GM21786 (cell line): ENCODE data around the gene PRDX5.

Experiments
- ATAC-seq: cut with Tn5 transposase; IDR thresholded peaks from one replicate; pipeline ENCODE4 v1.9.1; 2021; ENCODE audit not compliant: unreplicated experiment

The PRDX5 gene

DNA sequence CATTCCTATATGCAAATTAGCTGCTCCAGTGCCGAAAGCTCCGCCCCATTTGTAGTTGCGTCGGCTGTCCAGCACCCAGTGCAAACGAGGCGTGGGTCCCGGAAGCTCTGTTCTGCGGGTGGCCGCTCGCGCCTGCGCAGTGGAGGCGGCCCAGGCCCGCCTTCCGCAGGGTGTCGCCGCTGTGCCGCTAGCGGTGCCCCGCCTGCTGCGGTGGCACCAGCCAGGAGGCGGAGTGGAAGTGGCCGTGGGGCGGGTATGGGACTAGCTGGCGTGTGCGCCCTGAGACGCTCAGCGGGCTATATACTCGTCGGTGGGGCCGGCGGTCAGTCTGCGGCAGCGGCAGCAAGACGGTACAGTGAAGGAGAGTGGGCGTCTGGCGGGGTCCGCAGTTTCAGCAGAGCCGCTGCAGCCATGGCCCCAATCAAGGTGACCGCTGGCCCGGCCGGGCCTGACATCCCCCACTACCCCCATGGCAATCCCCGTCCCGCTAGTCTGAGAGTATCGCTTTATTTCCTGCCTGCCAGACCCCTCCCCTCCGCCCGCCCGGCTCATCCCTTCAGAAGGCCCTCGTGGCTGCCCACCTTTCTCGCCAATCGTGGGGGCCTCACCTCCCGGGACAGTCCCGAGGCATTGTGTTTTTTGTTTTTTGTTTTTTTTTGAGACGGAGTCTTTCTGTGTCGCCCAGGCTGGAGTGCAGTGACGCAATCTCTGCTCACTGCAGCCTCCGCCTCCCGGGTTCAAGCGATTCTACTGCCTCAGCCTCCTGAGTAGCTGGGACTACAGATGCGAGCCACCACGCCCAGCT lies at the start of gene PRDX5:
Gene PRDX5, plus strand, starts transcription at position 161 of the 805 bp plus-strand sequence. Its CDS starts 95 bp downstream, at position 256.
- peak; percentile 75 for ATAC-seq

- ATAC-seq: peak; percentile 19
Observed at GRCh38 chr11:64268893-64269539, 48.9 kb upstream of the PRDX5 start.

DNA sequence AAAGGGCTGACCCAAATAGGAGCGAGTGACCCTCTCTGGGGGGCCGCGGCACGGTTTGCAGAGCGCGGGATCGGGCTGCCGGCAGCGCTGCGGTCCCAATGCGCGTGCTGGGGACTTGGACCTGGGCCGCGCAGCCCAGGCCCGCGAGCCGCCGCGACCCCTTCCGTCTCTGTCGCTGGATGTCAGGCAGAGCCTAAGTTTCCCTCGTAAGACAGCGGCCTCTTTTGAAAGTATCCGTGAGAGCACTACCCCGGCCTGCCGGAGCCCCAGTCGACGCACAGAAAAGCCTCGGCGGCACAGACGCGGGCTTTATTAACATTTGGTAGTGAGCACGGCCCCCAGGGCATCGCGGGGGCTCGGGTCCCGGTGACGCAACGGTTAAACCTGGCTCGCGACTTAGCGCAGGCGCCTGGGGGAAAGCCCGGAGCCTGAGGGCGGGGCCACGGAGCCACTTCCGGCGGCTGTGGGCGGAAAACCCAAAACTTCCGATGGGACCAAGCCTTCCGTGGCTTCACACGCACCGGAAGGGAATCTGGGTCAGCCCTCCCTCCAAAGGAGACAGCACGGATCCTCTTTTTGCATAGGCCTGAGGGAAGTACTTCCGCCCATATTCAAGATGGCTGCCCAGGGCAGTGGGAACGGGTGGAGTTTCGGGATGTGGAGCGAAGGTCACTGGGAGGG lies 48.2 kb upstream of the PRDX5 start:
- ATAC-seq: peak; percentile 69

- no peak for ATAC-seq
Observed at GRCh38 chr11:64275031-64275800, 42.7 kb upstream of the PRDX5 start.

DNA sequence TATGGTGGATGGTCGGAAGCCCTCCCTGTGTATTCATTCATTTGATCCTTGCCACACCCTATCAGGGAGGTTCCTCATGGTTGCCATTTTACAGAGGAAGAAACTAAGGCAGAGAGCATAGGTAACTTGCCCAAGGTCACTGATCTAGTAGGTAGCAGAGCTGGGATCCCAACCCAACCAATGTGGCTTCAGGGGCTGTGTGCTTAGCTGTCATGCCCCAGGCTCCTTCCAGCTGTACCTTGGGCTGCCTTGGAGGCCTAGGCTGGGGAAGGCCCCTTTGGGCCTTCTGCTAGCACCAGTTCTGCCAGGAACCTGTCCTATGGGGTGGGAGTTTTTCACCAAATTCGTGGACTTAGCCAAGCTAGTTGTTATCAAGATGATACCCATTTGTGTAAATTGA lies 42.1 kb upstream of the PRDX5 start:
- ATAC-seq: no peak

- ATAC-seq: no peak
Observed at GRCh38 chr11:64276653-64277431, 41.1 kb upstream of the PRDX5 start.

GRCh38 chr11:64278576-64279190 lies 39.2 kb upstream of the PRDX5 start:
- ATAC-seq: no peak

DNA sequence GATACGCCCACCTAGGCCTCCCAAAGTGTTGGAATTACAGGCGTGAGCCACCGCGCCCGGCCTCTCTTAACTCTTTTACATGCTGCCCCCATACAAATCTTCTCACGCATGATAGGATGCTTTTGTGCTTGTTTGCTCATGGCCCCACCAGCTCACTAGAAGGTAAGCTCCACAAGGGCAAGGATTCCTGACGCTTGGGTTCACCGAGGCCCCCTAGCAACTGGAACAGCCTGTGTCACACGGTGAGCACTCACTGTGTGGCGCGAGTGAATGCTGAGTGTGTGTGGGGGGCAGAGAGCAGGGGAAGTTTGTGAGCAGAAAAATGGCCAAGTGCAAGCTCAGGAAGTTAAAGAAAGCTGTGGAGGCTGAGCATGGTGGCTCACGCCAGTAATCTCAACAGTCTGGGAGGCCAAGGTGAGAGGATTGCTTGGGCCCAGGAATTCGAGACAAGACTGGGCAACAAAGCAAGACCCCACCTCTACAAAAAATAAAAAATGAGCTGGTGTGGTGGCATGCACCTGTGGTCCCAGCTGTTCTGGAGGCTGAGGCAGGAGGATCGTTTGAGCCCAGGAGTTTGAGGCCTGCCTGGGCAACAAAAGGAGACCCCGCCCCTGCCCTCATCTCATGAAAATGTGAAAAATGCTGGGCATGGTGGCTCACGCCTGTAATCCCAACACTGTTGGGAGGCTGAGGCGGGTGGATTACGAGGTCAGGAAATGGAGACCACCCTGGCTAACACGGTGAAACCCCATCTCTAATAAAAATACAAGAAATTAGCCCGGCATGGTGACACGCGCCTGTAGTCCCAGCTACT lies 35.8 kb upstream of the PRDX5 start:
- ATAC-seq: no peak

DNA sequence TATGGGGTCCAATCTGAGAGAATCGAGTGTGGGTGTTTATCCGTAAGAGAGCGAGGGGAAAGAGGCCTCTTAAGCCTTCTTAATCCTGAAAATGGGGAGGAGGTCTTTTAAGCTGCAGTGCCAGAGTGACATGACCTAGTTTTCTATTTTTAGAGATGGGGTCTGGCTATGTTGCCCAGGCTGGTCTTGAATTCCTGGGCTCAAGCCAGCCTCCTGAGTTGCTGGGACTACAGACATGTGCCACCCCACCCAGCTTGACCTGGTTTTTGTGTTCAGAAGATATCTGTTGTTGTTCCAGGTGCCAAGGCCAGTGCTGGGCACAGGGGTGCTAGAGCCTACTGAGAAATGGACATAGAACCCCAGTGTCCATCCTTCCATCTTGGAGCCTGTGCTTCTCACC lies 34.8 kb upstream of the PRDX5 start:
- no peak for ATAC-seq

DNA sequence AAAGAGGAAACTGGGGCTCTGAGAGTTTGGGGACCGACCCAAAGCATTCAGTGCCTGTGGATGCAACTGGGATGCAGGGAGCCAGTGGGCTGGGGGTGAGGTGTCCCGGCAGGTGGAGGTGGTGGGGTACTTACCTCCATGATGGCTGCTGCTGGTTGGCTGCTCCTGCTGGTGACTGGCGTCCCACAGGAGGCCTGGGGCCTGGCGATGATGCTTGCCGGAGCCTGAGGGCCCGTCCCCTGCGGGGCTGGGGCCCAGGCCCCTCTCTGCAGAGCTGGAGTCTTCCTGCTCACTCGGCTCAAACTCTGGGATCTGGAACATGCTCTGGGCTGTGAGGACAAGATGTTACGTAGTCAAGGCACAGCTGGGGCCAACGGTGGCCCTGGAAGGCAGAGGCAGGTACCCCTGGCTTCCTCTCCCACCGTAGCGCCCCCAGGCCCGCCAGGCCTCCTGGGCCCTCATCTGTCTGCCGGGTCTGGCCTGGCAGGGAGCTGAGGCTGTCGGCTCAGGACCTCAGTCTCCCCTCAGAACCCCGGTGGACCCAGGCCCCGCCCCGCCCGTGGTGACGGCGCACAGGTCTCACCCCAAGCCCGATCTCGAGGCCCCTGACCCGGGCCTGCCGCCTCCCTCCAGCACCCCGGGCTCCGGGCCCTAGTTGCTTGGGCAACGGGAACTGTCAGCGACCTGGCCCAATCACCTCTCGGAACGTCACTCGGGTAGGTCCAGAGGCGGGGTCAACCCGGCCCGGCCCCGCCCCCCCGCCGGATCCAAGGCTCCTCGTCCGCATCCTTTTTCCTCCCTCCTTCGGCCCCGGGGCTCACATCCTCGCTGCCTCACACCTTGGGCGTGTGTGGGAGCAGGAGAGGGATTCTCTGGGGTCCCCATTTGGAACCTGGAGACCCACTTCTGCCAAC lies 33.6 kb upstream of the PRDX5 start, which contains the start of gene BAD:
Gene BAD, minus strand, starts transcription at position 618 of the 914 bp plus-strand sequence. Its CDS starts 297 bp downstream, at position 321.
- peak; percentile 82 for ATAC-seq

DNA sequence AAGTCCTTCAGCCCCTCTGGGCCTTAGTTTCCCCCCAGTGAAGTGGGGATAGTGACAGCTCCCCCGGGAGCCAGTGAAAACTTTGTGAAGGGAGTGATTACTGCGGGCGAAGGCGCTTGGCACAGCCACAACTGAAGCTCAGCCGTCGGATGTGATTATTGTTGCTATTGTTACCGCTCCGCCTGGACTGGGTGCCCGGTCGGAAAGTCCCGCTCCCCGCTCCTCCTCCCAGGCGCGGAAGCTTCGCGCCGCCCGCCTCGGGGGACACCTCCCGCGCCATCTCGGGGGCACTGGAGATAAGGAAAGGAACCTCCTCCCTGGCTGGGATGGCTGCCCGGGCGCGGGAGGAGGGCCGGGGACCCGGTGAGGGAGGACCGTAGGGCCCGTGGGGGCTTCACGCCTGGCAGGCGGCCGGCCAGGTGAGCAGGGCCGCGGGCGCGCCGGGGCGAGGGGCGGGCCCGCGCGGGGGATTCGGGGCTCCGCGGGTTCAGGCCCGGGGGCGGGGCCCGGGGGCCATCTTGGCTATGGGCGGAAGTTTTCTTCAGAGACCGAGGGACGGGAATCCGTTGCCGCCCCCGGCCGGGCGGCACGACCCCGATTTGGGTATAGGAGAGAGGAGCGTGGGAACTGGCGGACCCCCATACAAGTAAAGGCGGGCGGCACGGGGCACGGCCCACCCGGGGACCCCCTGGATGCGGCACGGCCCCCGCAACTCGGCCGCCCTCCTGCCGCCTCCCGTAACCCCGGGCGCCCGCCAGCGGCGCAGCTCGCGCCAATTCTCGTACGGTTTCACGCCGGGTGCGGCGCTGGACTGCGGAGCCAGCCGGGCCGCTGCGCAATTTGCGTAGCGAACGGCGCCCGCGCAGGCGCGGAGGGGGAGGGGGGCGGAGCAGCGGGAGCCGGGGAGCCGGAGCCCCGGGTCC lies 32.7 kb upstream of the PRDX5 start, which contains the start of gene GPR137:
Gene GPR137, plus strand, starts transcription at position 887 of the 923 bp plus-strand sequence. CDS start 677 bp downstream, outside the sequence.
- peak; percentile 52 for ATAC-seq

DNA sequence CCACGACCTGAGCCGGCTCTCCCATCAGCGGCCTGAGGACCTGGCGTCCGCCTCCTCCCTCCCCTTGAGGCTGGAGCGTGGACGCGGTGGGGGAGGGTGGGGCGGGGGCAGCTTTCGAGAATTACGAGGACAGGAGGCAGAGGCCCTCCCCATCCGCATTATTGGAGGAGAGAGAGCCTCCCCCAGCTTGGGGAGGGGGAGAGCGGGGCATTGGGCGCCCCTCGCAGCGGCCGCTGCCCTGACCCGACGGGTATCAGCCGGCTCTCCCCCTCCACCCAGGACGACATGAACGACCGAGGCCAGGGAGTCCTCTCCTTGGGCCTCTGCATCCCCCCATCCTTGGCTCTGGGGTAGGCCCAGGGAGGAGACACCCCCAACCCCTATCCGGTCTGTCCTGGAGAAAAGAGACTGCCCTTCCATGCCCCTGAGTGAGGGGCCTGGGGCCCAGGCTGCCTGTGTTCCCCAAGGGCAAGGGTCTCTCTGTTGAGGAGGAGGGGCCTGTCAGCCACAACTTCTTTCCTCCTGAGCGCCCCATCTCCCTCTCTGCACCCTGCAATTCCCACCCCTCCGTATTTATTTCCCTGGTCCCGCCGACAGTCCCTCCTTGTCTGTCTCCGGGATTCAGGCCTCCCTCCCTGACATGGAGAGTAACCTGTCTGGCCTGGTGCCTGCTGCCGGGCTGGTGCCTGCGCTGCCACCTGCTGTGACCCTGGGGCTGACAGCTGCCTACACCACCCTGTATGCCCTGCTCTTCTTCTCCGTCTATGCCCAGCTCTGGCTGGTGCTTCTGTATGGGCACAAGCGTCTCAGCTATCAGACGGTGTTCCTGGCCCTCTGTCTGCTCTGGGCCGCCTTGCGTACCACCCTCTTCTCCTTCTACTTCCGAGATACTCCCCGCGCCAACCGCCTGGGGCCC lies 31.8 kb upstream of the PRDX5 start:
- no peak for ATAC-seq

- ATAC-seq: no peak
Observed at GRCh38 chr11:64286801-64287159, 31.1 kb upstream of the PRDX5 start.

DNA sequence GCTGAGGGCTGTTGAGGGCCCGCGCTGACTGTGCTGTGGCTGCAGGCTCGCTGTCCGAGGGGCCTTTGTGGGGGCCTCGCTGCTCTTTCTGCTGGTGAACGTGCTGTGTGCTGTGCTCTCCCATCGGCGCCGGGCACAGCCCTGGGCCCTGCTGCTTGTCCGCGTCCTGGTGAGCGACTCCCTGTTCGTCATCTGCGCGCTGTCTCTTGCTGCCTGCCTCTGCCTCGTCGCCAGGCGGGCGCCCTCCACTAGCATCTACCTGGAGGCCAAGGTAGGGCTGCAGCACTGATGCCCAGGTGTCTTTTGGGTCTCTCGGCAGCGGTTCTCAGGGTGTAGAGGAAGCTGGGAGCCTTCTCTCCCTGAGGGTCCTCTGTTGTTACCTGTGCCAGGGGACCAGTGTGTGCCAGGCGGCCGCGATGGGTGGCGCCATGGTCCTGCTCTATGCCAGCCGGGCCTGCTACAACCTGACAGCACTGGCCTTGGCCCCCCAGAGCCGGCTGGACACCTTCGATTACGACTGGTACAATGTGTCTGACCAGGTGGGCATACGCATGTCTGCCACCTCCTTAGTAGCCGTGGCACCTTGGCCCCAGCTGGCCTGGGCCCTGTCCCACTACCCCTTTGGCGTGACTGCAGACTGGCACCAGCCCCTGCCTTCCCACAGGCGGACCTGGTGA lies 30.1 kb upstream of the PRDX5 start:
- no peak for ATAC-seq

DNA sequence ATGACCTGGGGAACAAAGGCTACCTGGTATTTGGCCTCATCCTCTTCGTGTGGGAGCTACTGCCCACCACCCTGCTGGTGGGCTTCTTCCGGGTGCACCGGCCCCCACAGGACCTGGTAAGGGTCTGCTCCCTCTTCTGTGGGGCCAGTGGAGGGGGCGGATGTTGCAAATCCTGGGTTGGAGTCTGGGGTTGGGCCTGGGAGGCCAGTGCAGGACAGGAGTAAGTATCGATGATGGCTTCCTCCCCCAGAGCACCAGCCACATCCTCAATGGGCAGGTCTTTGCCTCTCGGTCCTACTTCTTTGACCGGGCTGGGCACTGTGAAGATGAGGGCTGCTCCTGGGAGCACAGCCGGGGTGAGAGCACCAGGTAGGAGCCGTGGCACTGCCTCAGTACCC lies 29.6 kb upstream of the PRDX5 start:
- ATAC-seq: no peak
